GM23248 (cell line): Measurements from ENCODE around the gene C1QC. TPM values are rescaled to one million over a fixed set of nuclear protein-coding genes. Genes with fewer than 3 reads are reported as not detected.

Experiments
- DNase-seq: peaks from one replicate; pipeline ENCODE4 v3.0.0-alpha.2; 2015
- H2AFZ ChIP-seq: fragments of 200-600 bp; sonication (generic); 2 replicates; pipeline ENCODE4 v1.6.1; 2016; ENCODE audit warnings: antibody characterized with exemption
- H3F3A ChIP-seq: fragments of 200-600 bp; sonication (generic); 2 replicates; pipeline ENCODE4 v1.6.1; 2016; ENCODE audit warnings: mild to moderate bottlenecking, antibody characterized with exemption, mixed run types; ENCODE audit not compliant: insufficient read depth
- H3K27ac ChIP-seq: fragments of 200-600 bp; sonication (generic); 2 replicates; pipeline ENCODE4 v1.5.1; 2016; ENCODE audit warnings: mild to moderate bottlenecking
- H3K27me3 ChIP-seq: fragments of 200-600 bp; sonication (generic); replicated peaks from 2 replicates; pipeline ENCODE4 v1.6.1; 2016; ENCODE audit warnings: mild to moderate bottlenecking; ENCODE audit not compliant: insufficient read depth
- H3K36me3 ChIP-seq: fragments of 200-600 bp; sonication (generic); 2 replicates; pipeline ENCODE4 v1.6.1; 2016; ENCODE audit warnings: low read depth, mild to moderate bottlenecking
- H3K4me1 ChIP-seq: fragments of 200-600 bp; sonication (generic); 2 replicates; pipeline ENCODE4 v1.6.1; 2016; ENCODE audit warnings: mild to moderate bottlenecking; ENCODE audit not compliant: insufficient read depth
- H3K4me2 ChIP-seq: fragments of 200-600 bp; sonication (generic); one replicate; pipeline ENCODE4 v1.6.1; 2016; ENCODE audit warnings: mild to moderate bottlenecking; ENCODE audit not compliant: unreplicated experiment
- H3K4me3 ChIP-seq: fragments of 200-600 bp; sonication (generic); 2 replicates; pipeline ENCODE4 v1.5.1; 2016; ENCODE audit warnings: mild to moderate bottlenecking
- H3K79me2 ChIP-seq: fragments of 200-600 bp; sonication (generic); 2 replicates; pipeline ENCODE4 v1.6.1; 2016; ENCODE audit warnings: mild to moderate bottlenecking; ENCODE audit not compliant: insufficient read depth
- H3K9ac ChIP-seq: fragments of 200-600 bp; sonication (generic); 2 replicates; pipeline ENCODE4 v1.6.1; 2016; ENCODE audit warnings: mild to moderate bottlenecking
- H3K9me2 ChIP-seq: fragments of 200-600 bp; sonication (generic); 2 replicates; pipeline ENCODE4 v1.6.1; 2016; ENCODE audit warnings: mixed run types, mild to moderate bottlenecking, moderate library complexity; ENCODE audit not compliant: insufficient read depth
- H3K9me3 ChIP-seq: fragments of 200-600 bp; sonication (generic); one replicate; pipeline ENCODE4 v1.6.1; 2017; ENCODE audit warnings: low read depth
- H4K20me1 ChIP-seq: fragments of 200-600 bp; sonication (generic); 2 replicates; pipeline ENCODE4 v1.6.0; 2016; ENCODE audit not compliant: insufficient read depth
- EZH2 ChIP-seq: fragments of 200-600 bp; sonication (generic); IDR thresholded peaks from 2 replicates; pipeline ENCODE4 v1.6.1; 2018; ENCODE audit warnings: antibody characterized with exemption, mild to moderate bottlenecking; ENCODE audit not compliant: insufficient read depth, poor library complexity, severe bottlenecking
- EZH2phosphoT487 ChIP-seq: fragments of 200-600 bp; sonication (generic); IDR thresholded peaks from 2 replicates; pipeline ENCODE4 v1.6.1; 2018; ENCODE audit warnings: antibody characterized with exemption, moderate library complexity, mild to moderate bottlenecking, low read depth; ENCODE audit not compliant: insufficient read depth
- WGBS, 2 experiments: methylation state at CpG; one replicate each; pipeline ENCODE4 v1.1.6; 2015 to 2017; ENCODE audit warnings: low lambda C conversion rate in 2 of 2, low coverage in 1 of 2; ENCODE audit errors: missing lambda C conversion rate in 2 of 2; 5-methylcytosine and 5-hydroxymethylcytosine counted together
- in situ Hi-C: fragments of 300-500 bp; cut with MboI; formaldehyde crosslinking; loops from 2 replicates; pipeline ENCODE4 v1.15.0; 2020
- polyA plus RNA-seq: library from polyadenylated mRNA; unstranded; fragments of >200 nt; fragmentation: Nextera tagmentation; extraction: Ambion mirVana; gene quantifications from 2 replicates; pipeline ENCODE4 v1.2.1, GENCODE V29; 2016
- total RNA-seq: library from RNA; depleted of rRNA; stranded (reverse); fragments of >200 nt; shearing (Covaris generic); gene quantifications from 2 replicates; pipeline ENCODE4 v1.2.3, GENCODE V29; 2014

C1QC gene
- total and polyA plus RNA-seq, 2 experiments from 2014 or later = not detected

- H2AFZ ChIP-seq = no peak overlapping the region
- H3K9me2 ChIP-seq = no peaks in the 10 kb centered on the region
- H4K20me1 ChIP-seq = no peaks in the 10 kb centered on the region
- no peaks in the 10 kb centered on the region for H3K4me1 ChIP-seq
- in situ Hi-C loops = no loop called here
- peaks cover 15% of the 10 kb centered on the region; the same call in 1 of the 2 replicates for H3K27me3 ChIP-seq
- no peak for TF ChIP-seq EZH2phosphoT487
- DNase-seq = no peak
- H3K36me3 ChIP-seq = no peaks in the 10 kb centered on the region
- H3K9ac ChIP-seq = no peak overlapping the region
- no peak overlapping the region for H3K27ac ChIP-seq
- H3K79me2 ChIP-seq = no peaks in the 10 kb centered on the region
- WGBS, 2 experiments = 82 to 83% methylated on average over 13 of the region's 13 CpGs
- H3K4me3 ChIP-seq = no peak overlapping the region
- no peaks in the 10 kb centered on the region for H3K9me3 ChIP-seq
- H3F3A ChIP-seq = 0 out of 2 replicates have a peak, but pooled peaks cover 8% of the 10 kb centered on the region
- no peak overlapping the region for H3K4me2 ChIP-seq
These were observed 6.8 kb downstream of the C1QC start for GRCh38 chr1:22650089-22650693.

- H3F3A ChIP-seq = no peaks in the 10 kb centered on the region
- in situ Hi-C loops = no loop called here
- H3K4me3 ChIP-seq = no peak overlapping the region
- no peak overlapping the region for H3K27ac ChIP-seq
- TF ChIP-seq EZH2 (no peak), EZH2phosphoT487 (no peak)
- H3K9me2 ChIP-seq = no peaks in the 10 kb centered on the region
- peaks cover 32% of the 10 kb centered on the region for H3K27me3 ChIP-seq
- no peaks in the 10 kb centered on the region for H4K20me1 ChIP-seq
- H2AFZ ChIP-seq = no peak overlapping the region
- H3K79me2 ChIP-seq = no peaks in the 10 kb centered on the region
- H3K4me2 ChIP-seq = no peak overlapping the region
- no peaks in the 10 kb centered on the region for H3K36me3 ChIP-seq
- no peak for DNase-seq
- no peaks in the 10 kb centered on the region for H3K9me3 ChIP-seq
- H3K9ac ChIP-seq = no peak overlapping the region
- no peaks in the 10 kb centered on the region for H3K4me1 ChIP-seq
- 45% methylated on average over 15 of the region's 15 CpGs for WGBS, 2 experiments
These were observed 8.8 kb downstream of the C1QC start for GRCh38 chr1:22651941-22652856.

- Histone ChIP-seq H3F3A (no peaks in the 10 kb centered on the region), H3K9me3 (no peaks in the 10 kb centered on the region), H3K27me3 (peaks cover 39% of the 10 kb centered on the region), H3K79me2 (no peaks in the 10 kb centered on the region), H3K4me1 (no peaks in the 10 kb centered on the region), H3K4me2 (no peak within 1 kb of the TSS), H4K20me1 (no peaks in the 10 kb centered on the region), H3K9me2 (no peaks in the 10 kb centered on the region), H2AFZ (no peak within 1 kb of the TSS), H3K4me3 (no peak within 1 kb of the TSS), H3K36me3 (no peaks in the 10 kb centered on the region), H3K27ac (no peak within 1 kb of the TSS), H3K9ac (no peak within 1 kb of the TSS)
- DNase-seq = no peak
- WGBS, 2 experiments = 66 to 71% methylated on average over 11 to 13 of the region's 13 CpGs
- in situ Hi-C loops = no loop called here
- TF ChIP-seq EZH2phosphoT487 (no peak), EZH2 (no peak)
These were observed 9.5 kb downstream of the C1QC start, which contains the start of gene C1QB for GRCh38 chr1:22652881-22653316. Gene C1QB (plus strand): TSS chr1:22653236. CDS start chr1:22659463, 6,227 bp downstream.

- Histone ChIP-seq H3K9ac (no peak overlapping the region), H3K4me2 (no peak overlapping the region), H3F3A (no peaks in the 10 kb centered on the region), H3K4me1 (no peaks in the 10 kb centered on the region), H3K9me3 (no peaks in the 10 kb centered on the region), H3K9me2 (no peaks in the 10 kb centered on the region), H3K4me3 (no peak overlapping the region), H3K79me2 (no peaks in the 10 kb centered on the region), H2AFZ (no peak overlapping the region), H4K20me1 (no peaks in the 10 kb centered on the region), H3K27ac (no peak overlapping the region), H3K27me3 (peaks cover 36% of the 10 kb centered on the region), H3K36me3 (no peaks in the 10 kb centered on the region)
- peak; percentile 17 for DNase-seq
- 41% methylated on average over 5 of the region's 5 CpGs for WGBS, 2 experiments
- no peak for TF ChIP-seq EZH2
- no peak for TF ChIP-seq EZH2phosphoT487
- in situ Hi-C loops = no loop called here
These were observed 11.3 kb downstream of the C1QC start for GRCh38 chr1:22654692-22655091.
